Spleen (tissue), 7 donors: Measurements from ENCODE around the gene LY86.

ENCODE experiments used
- CTCF ChIP-seq, 11 experiments: fragments of 200-600 bp in 7 of 11; fragments of 450-650 bp in 4 of 11; sonication (generic) in 4 of 11; IDR thresholded peaks in 8 of 11; conservative IDR thresholded peaks in 3 of 11; 1 replicate in 7 of 11; 2 replicates in 4 of 11; pipeline versions ENCODE4 v1.4.0 to v1.8.0; 2016 to 2021; ENCODE audit warnings: antibody characterized with exemption in 11 of 11, inconsistent platforms in 4 of 11, mild to moderate bottlenecking in 1 of 11
- POLR2A ChIP-seq, 3 donors: fragments of 450-650 bp; IDR thresholded peaks; one replicate each; pipeline ENCODE4 v1.5.1; 2017; ENCODE audit warnings: antibody characterized with exemption in 3 of 3, mild to moderate bottlenecking in 1 of 3
- donor health status: DM: no; HTN: no; CAD: no; lungs with moderate emphysema.
- donor health status: DM: no; HTN: no; CAD: no.
- donor health status: DM: no; HTN: no; CAD: no.

- TF ChIP-seq POLR2A (IDR thresholded peaks at IDR 0.05) (no peak), CTCF (IDR thresholded peaks at IDR 0.05 in 8 of 11, conservative IDR thresholded peaks at IDR 0.05 in 3 of 11) (no peak)
These were observed 52.4 kb downstream of the LY86 start for GRCh38 chr6:6640926-6641325.
